HTR-8/SVneo (cell line): ENCODE measurements around the gene NR3C2.

Experiments
- DNase-seq: peaks from one replicate; pipeline ENCODE4 v3.0.0; 2011; ENCODE audit warnings: low spot score, mixed read lengths; ENCODE audit not compliant: insufficient read length
- FAIRE-seq: peaks from 2 replicates; lab custom pipeline; 2011; peaks lifted over from hg19 to GRCh38; lab: Jason Lieb, UNC

The NR3C2 gene

GRCh38 chr4:148030193-148030873 is 411.9 kb downstream of the NR3C2 start:
- no peak for FAIRE-seq
- DNase-seq = no peak

GRCh38 chr4:148029781-148030180 is 412.4 kb downstream of the NR3C2 start:
- FAIRE-seq (no peak), DNase-seq (no peak)
